ENCODE measurements around the gene ARAP2.

The ARAP2 gene

GRCh38 chr4:36133658-36134057 lies 110.7 kb downstream of the ARAP2 start:
- no peaks in the 10 kb centered on the region for H3K4me1 ChIP-seq (ENCODE audit: control insufficient read depth in 5 of 5, insufficient read depth in 5 of 5, low read length in 5 of 5)
- no peak overlapping the region for H3K4me3 ChIP-seq (ENCODE audit: low read depth in 1 of 5, low read length in 5 of 5)
- H3K27me3 ChIP-seq (ENCODE audit: control insufficient read depth in 5 of 5, insufficient read depth in 4 of 5, low read length in 5 of 5), result no peaks in the 10 kb centered on the region
- no peak overlapping the region for H3K9ac ChIP-seq (ENCODE audit: low read length in 5 of 5)
- no peaks in the 10 kb centered on the region for H3K9me3 ChIP-seq (ENCODE audit: control insufficient read depth in 5 of 5, low read length in 5 of 5)
- H3K27ac ChIP-seq (ENCODE audit: low read depth, low read length), result no peak overlapping the region
- no peaks in the 10 kb centered on the region for H3K36me3 ChIP-seq (ENCODE audit: control insufficient read depth in 5 of 5, insufficient read depth in 5 of 5, low read length in 5 of 5)

- Histone ChIP-seq H3K27ac (ENCODE audit: low read depth, low read length) (no peak overlapping the region), H3K9me3 (ENCODE audit: control insufficient read depth in 5 of 5, low read length in 5 of 5) (no peaks in the 10 kb centered on the region), H3K4me1 (ENCODE audit: control insufficient read depth in 5 of 5, insufficient read depth in 5 of 5, low read length in 5 of 5) (no peaks in the 10 kb centered on the region), H3K4me3 (ENCODE audit: low read depth in 1 of 5, low read length in 5 of 5) (no peak overlapping the region), H3K9ac (ENCODE audit: low read length in 5 of 5) (no peak overlapping the region), H3K27me3 (ENCODE audit: control insufficient read depth in 5 of 5, insufficient read depth in 4 of 5, low read length in 5 of 5) (no peaks in the 10 kb centered on the region), H3K36me3 (ENCODE audit: control insufficient read depth in 5 of 5, insufficient read depth in 5 of 5, low read length in 5 of 5) (no peaks in the 10 kb centered on the region)
These were observed 111.2 kb downstream of the ARAP2 start for GRCh38 chr4:36133086-36133485.

GRCh38 chr4:36130641-36131040 lies 113.7 kb downstream of the ARAP2 start:
- no peaks in the 10 kb centered on the region for H3K9me3 ChIP-seq (ENCODE audit: control insufficient read depth in 5 of 5, low read length in 5 of 5)
- no peak overlapping the region for H3K9ac ChIP-seq (ENCODE audit: low read length in 5 of 5)
- no peak overlapping the region for H3K27ac ChIP-seq (ENCODE audit: low read depth, low read length)
- H3K4me1 ChIP-seq (ENCODE audit: control insufficient read depth in 5 of 5, insufficient read depth in 5 of 5, low read length in 5 of 5), result no peaks in the 10 kb centered on the region
- peaks cover 0 to 4% (median 0%) of the 10 kb centered on the region in 5 donors for H3K36me3 ChIP-seq (ENCODE audit: control insufficient read depth in 5 of 5, insufficient read depth in 5 of 5, low read length in 5 of 5)
- H3K27me3 ChIP-seq (ENCODE audit: control insufficient read depth in 5 of 5, insufficient read depth in 4 of 5, low read length in 5 of 5), result no peaks in the 10 kb centered on the region
- no peak overlapping the region for H3K4me3 ChIP-seq (ENCODE audit: low read depth in 1 of 5, low read length in 5 of 5)

- Histone ChIP-seq H3K9ac (ENCODE audit: low read length in 5 of 5) (no peak overlapping the region), H3K36me3 (ENCODE audit: control insufficient read depth in 5 of 5, insufficient read depth in 5 of 5, low read length in 5 of 5) (peaks cover 0 to 6% (median 0%) of the 10 kb centered on the region in 5 donors), H3K4me3 (ENCODE audit: low read depth in 1 of 5, low read length in 5 of 5) (no peak overlapping the region), H3K27ac (ENCODE audit: low read depth, low read length) (no peak overlapping the region), H3K27me3 (ENCODE audit: control insufficient read depth in 5 of 5, insufficient read depth in 4 of 5, low read length in 5 of 5) (no peaks in the 10 kb centered on the region), H3K9me3 (ENCODE audit: control insufficient read depth in 5 of 5, low read length in 5 of 5) (no peaks in the 10 kb centered on the region), H3K4me1 (ENCODE audit: control insufficient read depth in 5 of 5, insufficient read depth in 5 of 5, low read length in 5 of 5) (no peaks in the 10 kb centered on the region)
These were observed 115.6 kb downstream of the ARAP2 start for GRCh38 chr4:36128689-36129088.

GRCh38 chr4:36123906-36124305 lies 120.4 kb downstream of the ARAP2 start:
- Histone ChIP-seq H3K9me3 (ENCODE audit: control insufficient read depth in 5 of 5, low read length in 5 of 5) (no peaks in the 10 kb centered on the region), H3K27ac (ENCODE audit: low read depth, low read length) (no peak overlapping the region), H3K27me3 (ENCODE audit: control insufficient read depth in 5 of 5, insufficient read depth in 4 of 5, low read length in 5 of 5) (no peaks in the 10 kb centered on the region), H3K36me3 (ENCODE audit: control insufficient read depth in 5 of 5, insufficient read depth in 5 of 5, low read length in 5 of 5) (peaks cover 0 to 6% (median 0%) of the 10 kb centered on the region in 5 donors), H3K4me3 (ENCODE audit: low read depth in 1 of 5, low read length in 5 of 5) (no peak overlapping the region), H3K4me1 (ENCODE audit: control insufficient read depth in 5 of 5, insufficient read depth in 5 of 5, low read length in 5 of 5) (no peaks in the 10 kb centered on the region), H3K9ac (ENCODE audit: low read length in 5 of 5) (no peak overlapping the region)

GRCh38 chr4:36115312-36115711 lies 129.0 kb downstream of the ARAP2 start:
- Histone ChIP-seq H3K27me3 (ENCODE audit: control insufficient read depth in 5 of 5, insufficient read depth in 4 of 5, low read length in 5 of 5) (no peaks in the 10 kb centered on the region), H3K9me3 (ENCODE audit: control insufficient read depth in 5 of 5, low read length in 5 of 5) (no peaks in the 10 kb centered on the region), H3K9ac (ENCODE audit: low read length in 5 of 5) (no peak overlapping the region), H3K4me1 (ENCODE audit: control insufficient read depth in 5 of 5, insufficient read depth in 5 of 5, low read length in 5 of 5) (no peaks in the 10 kb centered on the region), H3K36me3 (ENCODE audit: control insufficient read depth in 5 of 5, insufficient read depth in 5 of 5, low read length in 5 of 5) (peaks cover 0 to 2% (median 0%) of the 10 kb centered on the region in 5 donors), H3K27ac (ENCODE audit: low read depth, low read length) (no peak overlapping the region), H3K4me3 (ENCODE audit: low read depth in 1 of 5, low read length in 5 of 5) (no peak overlapping the region)

- Histone ChIP-seq H3K27ac (ENCODE audit: low read depth, low read length) (no peak overlapping the region), H3K36me3 (ENCODE audit: control insufficient read depth in 5 of 5, insufficient read depth in 5 of 5, low read length in 5 of 5) (peaks cover 0 to 2% (median 0%) of the 10 kb centered on the region in 5 donors), H3K9me3 (ENCODE audit: control insufficient read depth in 5 of 5, low read length in 5 of 5) (no peaks in the 10 kb centered on the region), H3K9ac (ENCODE audit: low read length in 5 of 5) (no peak overlapping the region), H3K4me1 (ENCODE audit: control insufficient read depth in 5 of 5, insufficient read depth in 5 of 5, low read length in 5 of 5) (no peaks in the 10 kb centered on the region), H3K27me3 (ENCODE audit: control insufficient read depth in 5 of 5, insufficient read depth in 4 of 5, low read length in 5 of 5) (no peaks in the 10 kb centered on the region), H3K4me3 (ENCODE audit: low read depth in 1 of 5, low read length in 5 of 5) (no peak overlapping the region)
These were observed 133.1 kb downstream of the ARAP2 start for GRCh38 chr4:36111172-36111571.

GRCh38 chr4:36099509-36099908 lies 144.8 kb downstream of the ARAP2 start:
- Histone ChIP-seq H3K9ac (ENCODE audit: low read length in 5 of 5) (no peak overlapping the region), H3K4me3 (ENCODE audit: low read depth in 1 of 5, low read length in 5 of 5) (no peak overlapping the region), H3K27me3 (ENCODE audit: control insufficient read depth in 5 of 5, insufficient read depth in 4 of 5, low read length in 5 of 5) (no peaks in the 10 kb centered on the region), H3K9me3 (ENCODE audit: control insufficient read depth in 5 of 5, low read length in 5 of 5) (no peaks in the 10 kb centered on the region), H3K36me3 (ENCODE audit: control insufficient read depth in 5 of 5, insufficient read depth in 5 of 5, low read length in 5 of 5) (peaks cover 0 to 4% (median 0%) of the 10 kb centered on the region in 5 donors), H3K27ac (ENCODE audit: low read depth, low read length) (no peak overlapping the region), H3K4me1 (ENCODE audit: control insufficient read depth in 5 of 5, insufficient read depth in 5 of 5, low read length in 5 of 5) (no peaks in the 10 kb centered on the region)

- Histone ChIP-seq H3K4me1 (ENCODE audit: control insufficient read depth in 5 of 5, insufficient read depth in 5 of 5, low read length in 5 of 5) (no peaks in the 10 kb centered on the region), H3K9ac (ENCODE audit: low read length in 5 of 5) (no peak overlapping the region), H3K36me3 (ENCODE audit: control insufficient read depth in 5 of 5, insufficient read depth in 5 of 5, low read length in 5 of 5) (peaks cover 0 to 5% (median 0%) of the 10 kb centered on the region in 5 donors), H3K9me3 (ENCODE audit: control insufficient read depth in 5 of 5, low read length in 5 of 5) (no peaks in the 10 kb centered on the region), H3K27me3 (ENCODE audit: control insufficient read depth in 5 of 5, insufficient read depth in 4 of 5, low read length in 5 of 5) (no peaks in the 10 kb centered on the region), H3K4me3 (ENCODE audit: low read depth in 1 of 5, low read length in 5 of 5) (no peak overlapping the region), H3K27ac (ENCODE audit: low read depth, low read length) (no peak overlapping the region)
These were observed 149.3 kb downstream of the ARAP2 start for GRCh38 chr4:36094995-36095394.

- no peak overlapping the region for H3K27ac ChIP-seq (ENCODE audit: low read depth, low read length)
- no peak overlapping the region for H3K9ac ChIP-seq (ENCODE audit: low read length in 5 of 5)
- no peaks in the 10 kb centered on the region for H3K4me1 ChIP-seq (ENCODE audit: control insufficient read depth in 5 of 5, insufficient read depth in 5 of 5, low read length in 5 of 5)
- H3K9me3 ChIP-seq (ENCODE audit: control insufficient read depth in 5 of 5, low read length in 5 of 5), result no peaks in the 10 kb centered on the region
- no peaks in the 10 kb centered on the region for H3K27me3 ChIP-seq (ENCODE audit: control insufficient read depth in 5 of 5, insufficient read depth in 4 of 5, low read length in 5 of 5)
- H3K36me3 ChIP-seq (ENCODE audit: control insufficient read depth in 5 of 5, insufficient read depth in 5 of 5, low read length in 5 of 5), result peaks cover 0 to 5% (median 0%) of the 10 kb centered on the region in 5 donors
- H3K4me3 ChIP-seq (ENCODE audit: low read depth in 1 of 5, low read length in 5 of 5), result no peak overlapping the region
These were observed 152.3 kb downstream of the ARAP2 start for GRCh38 chr4:36091997-36092396.

- no peak overlapping the region for H3K27ac ChIP-seq (ENCODE audit: low read depth, low read length)
- H3K9ac ChIP-seq (ENCODE audit: low read length in 5 of 5), result no peak overlapping the region
- no peak overlapping the region for H3K4me3 ChIP-seq (ENCODE audit: low read depth in 1 of 5, low read length in 5 of 5)
- no peaks in the 10 kb centered on the region for H3K27me3 ChIP-seq (ENCODE audit: control insufficient read depth in 5 of 5, insufficient read depth in 4 of 5, low read length in 5 of 5)
- H3K36me3 ChIP-seq (ENCODE audit: control insufficient read depth in 5 of 5, insufficient read depth in 5 of 5, low read length in 5 of 5), result peaks cover 0 to 5% (median 0%) of the 10 kb centered on the region in 5 donors
- H3K4me1 ChIP-seq (ENCODE audit: control insufficient read depth in 5 of 5, insufficient read depth in 5 of 5, low read length in 5 of 5), result no peaks in the 10 kb centered on the region
- no peaks in the 10 kb centered on the region for H3K9me3 ChIP-seq (ENCODE audit: control insufficient read depth in 5 of 5, low read length in 5 of 5)
These were observed 155.8 kb downstream of the ARAP2 start for GRCh38 chr4:36088542-36088941.

Data from subcutaneous abdominal adipose tissue (tissue), 5 donors.